GM10266 (cell line): ENCODE results near the gene GBE1.

Experiments
- DNase-seq: peaks from one replicate; pipeline ENCODE4 v3.0.0; 2012; ENCODE audit errors: extremely low spot score
- CTCF ChIP-seq: IDR thresholded peaks from 2 replicates; pipeline ENCODE4 v1.5.1; 2012; ENCODE audit warnings: mild to moderate bottlenecking, low read depth; ENCODE audit not compliant: control insufficient read depth, insufficient read depth; ENCODE audit errors: missing control alignments

GBE1 gene

GRCh38 chr3:81592101-81592500, 169.3 kb downstream of the GBE1 start:
- DNase-seq = no peak
- no peak for TF ChIP-seq CTCF

- no peak for DNase-seq
- no peak for TF ChIP-seq CTCF
These were observed 175.5 kb downstream of the GBE1 start for GRCh38 chr3:81585937-81586336.

GRCh38 chr3:81585056-81585455, 176.4 kb downstream of the GBE1 start:
- TF ChIP-seq CTCF = no peak
- DNase-seq = no peak

- TF ChIP-seq CTCF = peak; percentile 80
- DNase-seq = peak; percentile 12
These were observed 179.4 kb downstream of the GBE1 start for GRCh38 chr3:81581966-81582599.

- no peak for DNase-seq
- no peak for TF ChIP-seq CTCF
These were observed 181.1 kb downstream of the GBE1 start for GRCh38 chr3:81580355-81580754.

GRCh38 chr3:81579744-81580143, 181.7 kb downstream of the GBE1 start:
- no peak for TF ChIP-seq CTCF
- DNase-seq = no peak

- TF ChIP-seq CTCF = no peak
- DNase-seq = no peak
These were observed 189.2 kb downstream of the GBE1 start for GRCh38 chr3:81572201-81572756.
